Duodenal mucosa (tissue), 2 donors: ENCODE results near the gene PTK7.
"Not testable (repeated sequence)": the region's sequence is repeated elsewhere in the genome, so short reads cannot be mapped to it uniquely, and the experiment has no call there.

ENCODE experiments used
- H3K27ac ChIP-seq: one replicate; pipeline ENCODE4 v1.7.0; 2013; ENCODE audit warnings: low read depth, low read length
- H3K27me3 ChIP-seq, 2 donors: one replicate each; pipeline ENCODE4 v1.7.0; 2013; ENCODE audit warnings: low read length in 2 of 2, control low read depth in 1 of 2; ENCODE audit not compliant: insufficient read depth in 2 of 2, control insufficient read depth in 1 of 2
- H3K36me3 ChIP-seq, 2 donors: one replicate each; pipeline ENCODE4 v1.7.0; 2013; ENCODE audit warnings: low read length in 2 of 2, control low read depth in 1 of 2; ENCODE audit not compliant: insufficient read depth in 2 of 2, control insufficient read depth in 1 of 2
- H3K4me1 ChIP-seq, 2 donors: one replicate each; pipeline ENCODE4 v1.7.0; 2013; ENCODE audit warnings: low read length in 2 of 2, control low read depth in 1 of 2; ENCODE audit not compliant: insufficient read depth in 2 of 2, control insufficient read depth in 1 of 2
- H3K4me3 ChIP-seq, 2 donors: one replicate each; pipeline ENCODE4 v1.7.0; 2013; ENCODE audit warnings: low read length in 2 of 2, low read depth in 1 of 2
- H3K9ac ChIP-seq, 2 donors: one replicate each; pipeline ENCODE4 v1.7.0; 2013; ENCODE audit warnings: low read length in 2 of 2, low read depth in 1 of 2
- H3K9me3 ChIP-seq, 2 donors: one replicate each; pipeline ENCODE4 v1.7.0; 2013; ENCODE audit warnings: low read length in 2 of 2, control low read depth in 1 of 2; ENCODE audit not compliant: control insufficient read depth in 1 of 2

The PTK7 gene

DNA sequence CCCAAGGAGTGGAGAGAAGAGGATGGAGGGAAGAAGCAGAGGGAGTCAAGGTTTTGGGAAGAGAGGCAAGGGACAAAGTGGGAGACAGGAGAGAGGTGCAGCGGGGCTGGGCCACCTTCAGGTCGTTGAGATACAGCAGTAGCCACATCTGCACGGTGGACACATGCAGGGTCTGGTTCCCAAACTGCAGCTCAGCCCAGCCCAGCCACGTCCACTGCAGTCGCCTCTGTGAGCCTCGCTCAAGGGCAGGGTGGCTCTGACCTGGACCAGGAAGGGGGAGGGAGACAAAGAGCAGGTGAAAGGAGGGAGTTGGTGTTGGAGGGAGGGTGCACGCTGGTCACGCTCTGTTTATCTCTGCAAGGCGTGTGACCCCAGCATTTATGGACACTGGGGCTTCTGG is 37.4 kb upstream of the PTK7 start:
- H3K4me1 ChIP-seq: no peaks in the 10 kb centered on the region
- no peaks in the 10 kb centered on the region for H3K27me3 ChIP-seq
- H3K4me3 ChIP-seq: no peak overlapping the region
- H3K9me3 ChIP-seq: no peaks in the 10 kb centered on the region
- no peak overlapping the region for H3K9ac ChIP-seq
- H3K27ac ChIP-seq: no peak overlapping the region
- peaks cover 50 to 67% of the 10 kb centered on the region in 2 donors for H3K36me3 ChIP-seq

DNA sequence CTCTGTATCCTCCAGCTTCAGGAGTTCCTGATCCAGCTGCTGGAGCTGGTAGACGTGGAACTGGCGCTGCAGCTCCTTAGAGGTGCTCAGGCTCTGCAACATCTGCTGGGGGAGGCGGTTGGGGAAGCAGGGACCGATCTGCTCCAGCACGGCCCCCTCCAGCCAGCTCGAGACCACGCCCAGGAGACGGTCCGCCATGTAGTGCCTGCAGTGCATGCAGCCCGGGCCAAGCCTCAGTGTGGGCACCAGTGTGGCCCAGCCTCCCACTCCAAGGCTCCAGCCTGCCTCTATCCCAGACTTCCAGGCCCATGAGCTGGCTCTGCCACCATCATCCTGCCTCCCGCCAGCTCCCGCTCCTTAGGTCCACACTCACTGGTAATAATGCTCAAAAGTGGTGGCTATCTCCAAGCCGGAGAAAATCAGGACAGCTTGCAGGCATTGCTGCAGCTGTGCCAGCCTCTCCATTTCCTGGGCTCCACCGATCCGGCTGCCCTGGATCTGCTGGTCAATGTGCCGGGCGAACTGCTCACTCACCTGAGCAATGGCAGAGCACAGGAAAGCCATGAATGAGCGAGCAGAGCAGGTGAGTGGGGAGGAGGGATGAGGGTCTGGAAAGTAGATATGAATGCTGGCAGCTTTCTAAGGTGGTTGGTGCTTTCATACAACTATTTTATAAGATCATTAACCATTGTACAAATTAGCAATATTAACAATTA is 35.4 kb upstream of the PTK7 start:
- no peak overlapping the region for H3K4me3 ChIP-seq
- H3K27ac ChIP-seq: no peak overlapping the region
- H3K9me3 ChIP-seq: no peaks in the 10 kb centered on the region
- no peaks in the 10 kb centered on the region for H3K27me3 ChIP-seq
- H3K9ac ChIP-seq: no peak overlapping the region
- H3K36me3 ChIP-seq: peaks cover 46 to 66% of the 10 kb centered on the region in 2 donors
- no peaks in the 10 kb centered on the region for H3K4me1 ChIP-seq

GRCh38 chr6:43041475-43041874 is 34.6 kb upstream of the PTK7 start:
- H3K4me3 ChIP-seq, H3K27me3 ChIP-seq: not testable (repeated sequence)
- peaks cover 44 to 71% of the 10 kb centered on the region in 2 donors for H3K36me3 ChIP-seq

GRCh38 chr6:43043310-43043709 is 32.8 kb upstream of the PTK7 start:
- no peak overlapping the region for H3K27ac ChIP-seq
- no peaks in the 10 kb centered on the region for H3K27me3 ChIP-seq
- H3K9ac ChIP-seq: no peak overlapping the region
- no peaks in the 10 kb centered on the region for H3K4me1 ChIP-seq
- H3K9me3 ChIP-seq: no peaks in the 10 kb centered on the region
- H3K36me3 ChIP-seq: peaks cover 39 to 70% of the 10 kb centered on the region in 2 donors
- H3K4me3 ChIP-seq: no peak overlapping the region

More at GRCh38 chr6:43041475-43041874, 34.6 kb upstream of the PTK7 start:
- not testable (repeated sequence) for H3K27ac ChIP-seq, H3K9me3 ChIP-seq, H3K9ac ChIP-seq, H3K4me1 ChIP-seq

DNA sequence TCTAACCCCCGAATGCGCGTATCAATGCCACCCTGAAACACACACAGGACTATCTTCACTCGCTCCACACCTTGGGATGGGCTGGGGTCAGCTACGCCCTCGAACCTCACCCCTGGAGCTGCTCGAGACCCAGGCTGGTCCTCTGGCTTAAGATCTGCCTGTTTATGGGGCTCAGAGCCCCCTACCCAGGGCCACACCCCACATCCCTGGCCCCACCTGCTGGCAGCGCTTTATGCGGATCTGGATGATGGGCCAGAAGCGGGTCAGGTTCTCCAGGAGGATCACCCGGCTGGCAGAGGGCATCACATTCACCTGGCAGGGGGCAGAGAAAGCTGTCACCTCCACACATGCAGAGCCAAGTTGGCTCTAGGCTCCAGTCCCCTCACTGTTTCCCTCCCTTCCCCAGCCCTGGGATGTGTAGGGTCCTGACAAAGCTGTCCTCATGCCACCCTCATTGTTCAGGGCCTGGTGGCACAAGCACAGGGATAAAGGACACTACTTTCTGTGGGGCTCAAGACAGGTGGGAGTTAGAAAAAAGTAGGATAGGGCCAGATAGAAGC is 30.7 kb upstream of the PTK7 start:
- Histone ChIP-seq H3K27me3 (no peaks in the 10 kb centered on the region), H3K9ac (no peak overlapping the region), H3K27ac (no peak overlapping the region), H3K4me3 (no peak overlapping the region), H3K9me3 (no peaks in the 10 kb centered on the region), H3K4me1 (no peaks in the 10 kb centered on the region), H3K36me3 (peaks cover 44 to 65% of the 10 kb centered on the region in 2 donors)

- Histone ChIP-seq H3K9ac (no peak overlapping the region), H3K27ac (no peak overlapping the region), H3K9me3 (no peaks in the 10 kb centered on the region), H3K36me3 (peaks cover 35 to 60% of the 10 kb centered on the region in 2 donors), H3K4me1 (peaks cover 7 to 11% of the 10 kb centered on the region in 2 donors), H3K27me3 (no peaks in the 10 kb centered on the region), H3K4me3 (no peak overlapping the region)
Observed at GRCh38 chr6:43047998-43048397, 28.1 kb upstream of the PTK7 start.

- H3K9me3 ChIP-seq: no peaks in the 10 kb centered on the region
- H3K36me3 ChIP-seq: peaks cover 34 to 49% of the 10 kb centered on the region in 2 donors
- H3K4me1 ChIP-seq: peaks cover 10 to 17% of the 10 kb centered on the region in 2 donors
- no peak overlapping the region for H3K4me3 ChIP-seq
- no peak overlapping the region for H3K27ac ChIP-seq
- no peak overlapping the region for H3K9ac ChIP-seq
- no peaks in the 10 kb centered on the region for H3K27me3 ChIP-seq
Observed at GRCh38 chr6:43050981-43051380, 25.1 kb upstream of the PTK7 start.

DNA sequence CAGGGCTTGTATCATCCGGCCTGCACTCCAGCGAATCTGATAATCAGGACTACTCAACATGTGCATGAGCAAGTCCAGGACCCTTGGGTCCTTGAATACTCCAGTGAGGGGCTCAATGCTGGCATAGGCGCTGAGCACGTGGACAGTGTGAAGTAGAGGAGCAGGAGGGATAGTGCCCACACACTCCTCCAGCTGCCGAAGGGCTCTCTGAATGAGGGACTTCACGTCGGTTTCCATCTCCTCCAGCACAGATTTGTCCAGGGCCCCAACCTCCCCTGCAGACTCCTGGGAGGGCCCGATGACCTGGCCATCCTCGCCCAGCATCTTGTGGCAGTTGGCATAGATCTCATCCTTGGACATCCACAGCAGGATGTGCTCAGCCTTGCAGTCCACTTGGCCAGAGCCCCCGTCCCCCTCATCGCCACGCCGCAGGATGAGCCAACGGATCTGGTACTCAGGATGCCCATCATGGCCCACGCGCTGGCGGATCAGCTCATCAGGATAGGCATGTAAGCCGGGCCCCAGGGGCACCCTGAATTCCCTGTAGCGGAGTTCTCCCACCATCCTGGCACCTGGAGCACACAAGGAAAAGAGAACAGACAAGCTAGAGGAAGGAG is 23.8 kb upstream of the PTK7 start:
- peak overlapping the region in 1 of 2 donors; percentile 91 for H3K4me3 ChIP-seq
- peaks cover 29 to 40% of the 10 kb centered on the region in 2 donors for H3K36me3 ChIP-seq
- H3K27me3 ChIP-seq: no peaks in the 10 kb centered on the region
- peak overlapping the region; percentile 83 to 94 for H3K9ac ChIP-seq
- H3K4me1 ChIP-seq: peaks cover 10 to 17% of the 10 kb centered on the region in 2 donors
- no peaks in the 10 kb centered on the region for H3K9me3 ChIP-seq
- H3K27ac ChIP-seq: no peak overlapping the region

- Histone ChIP-seq H3K36me3 (peaks cover 27 to 39% of the 10 kb centered on the region in 2 donors), H3K27ac (peak overlapping the region; percentile 77)
Observed at GRCh38 chr6:43052842-43053544, 23.1 kb upstream of the PTK7 start.

More at GRCh38 chr6:43052842-43053544, 23.1 kb upstream of the PTK7 start:
- no peaks in the 10 kb centered on the region for H3K27me3 ChIP-seq
- H3K4me3 ChIP-seq: peak overlapping the region; percentile 79 to 91
- H3K9me3 ChIP-seq: no peaks in the 10 kb centered on the region
- H3K4me1 ChIP-seq: peaks cover 14 to 18% of the 10 kb centered on the region in 2 donors
- peak overlapping the region; percentile 83 to 94 for H3K9ac ChIP-seq
